GM19035 (cell line): Measurements from ENCODE around the gene CARM1.

ENCODE experiments used
- ATAC-seq: cut with Tn5 transposase; IDR thresholded peaks from one replicate; pipeline ENCODE4 v1.9.1; 2021; ENCODE audit not compliant: unreplicated experiment

The CARM1 gene

DNA sequence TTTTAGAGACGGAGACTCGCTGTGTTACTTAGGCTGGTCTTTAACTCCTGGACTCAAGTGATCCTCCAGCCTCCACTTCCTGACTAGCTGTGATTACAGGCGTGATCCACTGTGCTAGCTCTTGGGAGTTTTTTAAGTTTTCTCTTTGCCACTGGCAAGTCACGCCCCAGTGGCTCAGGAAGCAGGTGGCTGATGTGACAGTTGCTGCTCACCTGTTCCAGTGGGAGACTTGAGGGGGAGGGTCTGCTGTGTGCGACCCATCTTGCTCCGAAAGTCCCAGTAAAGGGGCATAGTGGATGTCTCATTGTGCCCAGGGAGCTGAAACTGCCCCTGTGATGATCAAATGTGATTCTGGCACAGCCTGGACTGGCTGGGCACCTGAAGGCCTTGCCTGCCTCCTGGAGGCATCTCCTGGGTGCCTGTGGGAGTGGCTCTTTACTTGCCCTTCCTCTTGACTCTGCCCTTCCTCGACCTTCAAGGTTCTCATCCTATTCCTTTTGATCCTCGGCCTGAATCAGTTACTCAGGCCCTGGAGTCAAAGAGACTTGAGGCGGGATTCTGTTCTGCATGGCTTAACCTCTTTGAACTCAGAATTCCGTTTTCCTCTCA lies 97.3 kb downstream of the CARM1 start:
- ATAC-seq = no peak

DNA sequence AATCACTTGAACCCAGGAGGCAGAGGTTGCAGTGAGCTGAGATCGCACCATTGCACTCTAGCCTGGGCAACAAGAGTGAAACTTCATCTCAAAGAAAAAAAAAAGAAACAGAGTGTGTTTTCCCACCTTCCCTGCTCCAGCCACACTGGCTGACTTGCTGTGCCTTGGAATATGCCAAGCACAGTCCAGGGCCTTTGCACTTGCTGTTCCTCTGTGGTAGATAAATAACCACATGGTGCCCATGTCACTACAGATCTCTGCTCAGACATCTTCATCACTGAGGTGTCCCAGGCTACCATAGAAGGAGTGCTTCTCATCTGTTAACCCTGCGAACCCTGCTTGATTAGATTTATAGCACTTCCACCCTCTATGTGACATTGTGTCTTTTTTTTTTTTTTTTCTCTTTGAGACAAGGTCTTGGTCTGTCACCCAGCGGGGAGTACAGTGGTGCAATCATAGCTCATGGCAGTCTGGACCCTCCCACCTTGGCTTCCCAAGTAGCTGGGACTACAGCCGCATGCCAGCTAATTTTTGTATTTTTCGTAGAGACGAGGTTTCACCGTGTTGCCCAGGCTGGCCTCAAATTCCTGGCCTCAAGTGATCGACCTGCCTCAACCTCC lies 99.9 kb downstream of the CARM1 start:
- ATAC-seq = no peak
